HG02763 (cell line): ENCODE data around the gene LRRC52.

ENCODE experiments used
- ATAC-seq: cut with Tn5 transposase; IDR thresholded peaks from one replicate; pipeline ENCODE4 v1.9.1; 2021; ENCODE audit warnings: mild to moderate bottlenecking, moderate library complexity; ENCODE audit not compliant: unreplicated experiment

Gene LRRC52

GRCh38 chr1:165543532-165544438 lies at the start of gene LRRC52:
Gene LRRC52 (plus strand): TSS chr1:165544000. CDS start chr1:165544297, 297 bp downstream.
- ATAC-seq, result no peak

DNA sequence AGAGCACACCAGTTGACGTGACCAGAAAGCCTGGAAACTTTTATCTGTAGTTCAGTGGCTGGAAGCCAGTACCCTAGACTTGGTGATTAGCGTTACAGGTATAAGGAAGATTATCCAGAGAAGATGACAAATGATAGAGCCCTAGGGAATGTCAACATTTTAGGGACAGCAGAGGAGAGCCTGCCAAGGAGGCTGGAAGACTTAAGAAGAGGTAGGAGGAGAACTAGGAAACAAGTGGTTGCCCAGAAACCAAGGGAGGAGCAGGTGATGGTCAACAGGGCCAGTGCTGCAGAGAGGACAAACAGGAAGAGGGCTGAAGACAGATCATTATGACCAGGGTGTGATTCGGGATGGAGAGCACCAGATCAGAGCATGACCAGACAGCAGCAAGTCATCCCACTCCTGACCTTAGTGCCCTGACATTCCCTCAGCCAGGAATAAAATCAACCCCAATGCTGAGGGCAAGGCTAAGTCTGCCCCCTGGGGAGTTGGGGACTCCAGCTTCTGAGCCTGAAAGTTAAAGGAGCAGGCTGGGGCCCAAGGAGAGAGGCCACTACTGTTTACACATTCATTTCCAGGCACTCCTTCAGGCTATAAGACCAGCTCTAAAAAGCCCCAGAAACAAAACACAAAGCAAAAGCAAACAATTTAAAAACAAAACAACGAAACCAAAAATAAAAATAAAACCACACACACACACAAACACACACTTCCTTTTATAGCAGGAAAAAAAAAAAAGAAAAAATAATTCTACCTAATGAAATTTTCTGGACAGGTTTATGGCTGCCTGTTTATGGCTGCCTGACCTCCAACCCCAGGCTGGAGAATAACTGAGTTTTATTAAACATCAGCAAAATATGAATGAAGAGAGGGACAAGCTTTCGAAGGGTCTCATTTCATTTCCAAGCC lies 48.6 kb upstream of the LRRC52 start:
- ATAC-seq, result no peak

- no peak for ATAC-seq
These were observed 48.0 kb upstream of the LRRC52 start for GRCh38 chr1:165495858-165496205.

- ATAC-seq, result no peak
These were observed 47.3 kb upstream of the LRRC52 start for GRCh38 chr1:165496501-165496900.

DNA sequence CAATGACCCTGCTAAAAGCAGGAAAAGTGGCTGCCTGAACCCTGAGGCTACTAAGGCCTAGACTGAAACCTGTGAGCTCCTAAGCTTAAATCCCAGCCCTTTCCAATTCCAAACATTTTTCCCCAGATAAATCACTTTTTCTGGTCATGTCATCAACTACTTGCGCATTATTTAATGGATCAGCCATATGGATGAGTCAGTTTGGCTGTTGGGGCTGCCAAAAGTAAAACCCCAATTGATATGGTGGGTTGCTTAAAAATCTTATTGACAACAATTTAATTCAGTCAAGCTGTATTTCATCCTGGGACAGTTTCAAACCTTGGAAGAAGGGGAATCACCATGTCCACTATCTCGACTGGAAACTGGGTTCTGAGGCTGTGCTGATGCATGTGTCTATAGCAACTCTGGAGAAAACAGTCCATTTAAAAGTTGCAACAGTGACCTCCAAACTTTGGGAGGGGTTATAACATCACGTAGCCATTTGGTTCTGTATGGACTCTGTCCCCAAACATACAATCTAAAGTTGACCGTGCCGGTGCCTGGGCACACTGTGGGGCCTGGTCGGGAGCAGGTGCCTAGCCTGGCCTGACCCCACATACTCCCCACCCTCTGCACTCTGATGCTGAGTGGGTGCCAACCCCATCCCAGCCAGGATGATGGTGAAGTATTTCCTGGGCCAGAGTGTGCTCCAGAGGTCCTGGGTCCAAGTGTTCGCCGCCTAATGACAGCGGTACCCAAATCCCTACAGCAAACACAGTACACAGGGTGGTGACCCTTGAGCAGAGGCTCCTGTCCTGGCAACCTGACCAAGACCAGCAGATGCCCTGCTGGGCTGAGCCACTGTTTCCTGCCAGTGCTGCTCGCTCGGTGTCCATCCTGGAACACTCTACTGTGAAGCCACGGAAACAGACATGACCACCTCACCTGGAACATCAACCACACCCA lies 46.5 kb upstream of the LRRC52 start:
- no peak for ATAC-seq

DNA sequence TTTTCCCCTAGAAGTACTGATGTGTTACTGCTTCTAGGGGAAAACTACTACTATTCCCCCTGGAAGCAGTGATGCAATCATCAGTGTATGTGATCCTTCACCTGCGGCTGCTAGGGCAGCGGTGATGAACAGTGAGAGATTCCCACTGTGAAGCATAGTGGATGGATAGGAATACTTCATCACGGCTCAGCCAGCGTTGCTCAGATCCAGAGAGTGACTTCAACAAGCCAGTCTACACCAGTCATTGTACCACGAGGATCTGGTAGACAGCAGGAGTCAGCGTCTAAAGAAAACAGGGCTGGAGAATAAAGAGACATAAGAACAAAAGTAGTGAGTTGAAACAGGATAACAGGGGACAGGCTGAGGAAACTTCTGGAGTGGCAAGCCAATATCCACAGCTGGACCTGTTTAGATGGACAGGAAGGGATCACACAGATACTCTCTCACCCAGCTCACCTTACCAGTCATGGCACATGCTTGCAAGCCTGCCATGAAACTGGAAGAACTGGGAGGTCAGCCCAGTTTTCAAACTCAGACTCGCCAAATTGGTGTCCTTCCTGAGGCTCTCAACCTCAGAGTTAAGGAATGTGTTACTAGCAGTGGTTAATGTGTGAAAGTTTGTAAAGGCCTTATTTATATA lies 42.4 kb upstream of the LRRC52 start:
- ATAC-seq, result no peak

DNA sequence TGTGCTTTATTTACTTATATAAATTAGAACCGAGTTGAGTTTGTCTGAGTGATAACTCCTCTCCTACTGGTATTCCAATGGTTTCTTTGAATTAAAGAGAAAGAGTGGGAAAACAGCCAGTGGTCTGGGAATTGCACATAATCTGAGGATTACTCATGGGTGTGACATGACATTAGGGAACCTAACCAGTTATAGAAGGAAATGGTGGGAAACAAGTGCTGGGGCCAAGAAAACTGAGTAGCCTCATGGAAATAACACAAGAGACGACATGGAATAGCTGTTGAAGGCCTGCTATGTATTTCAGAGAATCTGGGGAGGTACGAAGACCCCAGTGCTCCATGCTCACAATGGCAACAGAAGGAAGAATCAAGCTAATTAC lies 41.8 kb upstream of the LRRC52 start:
- ATAC-seq, result no peak

- no peak for ATAC-seq
These were observed 36.2 kb upstream of the LRRC52 start for GRCh38 chr1:165507570-165507969.

DNA sequence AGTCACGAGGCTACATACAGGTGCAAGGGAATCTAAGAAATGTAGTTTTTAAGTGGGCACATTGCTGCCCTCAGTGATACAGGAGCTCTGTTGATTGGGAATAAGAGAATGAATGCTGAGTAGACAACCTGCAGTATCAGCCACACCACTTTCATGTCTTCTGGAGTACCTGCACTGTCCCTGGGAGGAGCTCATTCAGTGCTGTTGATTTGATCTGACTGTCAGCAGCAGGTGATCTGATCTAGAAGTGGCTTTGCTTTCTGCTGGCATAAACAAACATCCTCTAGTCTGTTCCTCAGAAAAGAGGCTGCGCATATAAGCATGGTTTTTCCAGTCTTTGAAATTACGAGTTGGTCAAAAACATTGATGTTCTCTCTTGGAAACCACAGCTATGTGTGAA lies 35.5 kb upstream of the LRRC52 start:
- no peak for ATAC-seq

GRCh38 chr1:165512816-165513215 lies 31.0 kb upstream of the LRRC52 start:
- no peak for ATAC-seq

- no peak for ATAC-seq
These were observed 27.3 kb upstream of the LRRC52 start for GRCh38 chr1:165516469-165516868.

GRCh38 chr1:165520646-165521045 lies 23.2 kb upstream of the LRRC52 start:
- no peak for ATAC-seq

- ATAC-seq, result no peak
These were observed 19.0 kb upstream of the LRRC52 start for GRCh38 chr1:165524639-165525285.

- ATAC-seq, result no peak
These were observed 18.1 kb upstream of the LRRC52 start for GRCh38 chr1:165525708-165526107.

- no peak for ATAC-seq
These were observed 16.4 kb upstream of the LRRC52 start for GRCh38 chr1:165527251-165528007.

DNA sequence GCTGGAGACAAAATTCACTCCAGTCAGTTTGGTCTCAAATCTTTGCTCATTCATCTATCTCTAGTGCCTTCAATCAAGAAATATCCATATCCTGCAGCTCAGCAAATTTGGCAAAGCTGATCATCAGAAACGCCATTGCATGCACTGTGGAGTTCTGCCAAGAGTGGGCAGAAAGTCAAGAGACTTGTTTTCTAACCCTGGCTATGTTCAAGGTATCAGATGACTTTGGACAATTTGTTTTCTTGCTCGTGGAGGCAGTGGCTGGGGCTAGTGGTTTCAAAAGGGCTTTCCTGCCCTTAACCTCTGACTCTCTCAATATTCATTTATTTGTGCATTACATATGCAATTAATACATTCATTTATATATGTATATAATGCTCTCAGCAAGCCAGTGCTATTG lies 12.8 kb upstream of the LRRC52 start:
- no peak for ATAC-seq

DNA sequence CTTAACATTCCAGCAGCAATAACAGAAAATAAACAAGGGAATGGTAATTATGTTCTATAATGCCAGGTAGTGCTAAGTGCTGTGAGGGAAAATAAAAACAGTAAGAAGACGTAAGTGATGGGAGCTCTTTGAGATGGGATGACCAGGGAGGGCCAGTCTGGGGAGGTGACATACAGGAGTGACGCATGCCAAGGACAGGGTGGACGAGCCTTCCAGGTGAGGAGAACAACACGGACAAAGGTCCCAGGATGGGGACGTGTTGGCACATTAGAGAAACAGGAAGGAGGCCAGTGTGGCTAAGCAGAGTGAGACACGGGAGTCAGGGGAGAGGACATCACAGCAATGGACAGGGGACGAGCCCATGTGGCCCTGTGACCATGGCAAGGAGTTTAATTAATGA lies 11.7 kb upstream of the LRRC52 start:
- no peak for ATAC-seq

GRCh38 chr1:165533254-165533653 lies 10.5 kb upstream of the LRRC52 start:
- no peak for ATAC-seq

GRCh38 chr1:165536016-165536415 lies 7.8 kb upstream of the LRRC52 start:
- ATAC-seq, result no peak
